ENCODE results near the gene MEGF6.

Gene MEGF6

GRCh38 chr1:3581296-3582036, 29.8 kb downstream of the MEGF6 start:
- Histone ChIP-seq H3K36me3 (ENCODE audit: low read depth) (no peaks in the 10 kb centered on the region), H3K27me3 (ENCODE audit: insufficient read depth, poor library complexity, severe bottlenecking) (no peaks in the 10 kb centered on the region), H3K4me3 (ENCODE audit: severe bottlenecking) (no peak overlapping the region), H3K9me3 (ENCODE audit: severe bottlenecking) (no peaks in the 10 kb centered on the region), H3K4me1 (ENCODE audit: insufficient read depth, poor library complexity, severe bottlenecking) (no peaks in the 10 kb centered on the region), H3K27ac (ENCODE audit: poor library complexity, severe bottlenecking) (no peak overlapping the region)
- DNase-seq (ENCODE audit: low spot score) (no peak), ATAC-seq (ENCODE audit: low read depth) (no peak)
- no peak for TF ChIP-seq CTCF (IDR thresholded peaks at IDR 0.05; ENCODE audit: poor library complexity, severe bottlenecking)

DNA sequence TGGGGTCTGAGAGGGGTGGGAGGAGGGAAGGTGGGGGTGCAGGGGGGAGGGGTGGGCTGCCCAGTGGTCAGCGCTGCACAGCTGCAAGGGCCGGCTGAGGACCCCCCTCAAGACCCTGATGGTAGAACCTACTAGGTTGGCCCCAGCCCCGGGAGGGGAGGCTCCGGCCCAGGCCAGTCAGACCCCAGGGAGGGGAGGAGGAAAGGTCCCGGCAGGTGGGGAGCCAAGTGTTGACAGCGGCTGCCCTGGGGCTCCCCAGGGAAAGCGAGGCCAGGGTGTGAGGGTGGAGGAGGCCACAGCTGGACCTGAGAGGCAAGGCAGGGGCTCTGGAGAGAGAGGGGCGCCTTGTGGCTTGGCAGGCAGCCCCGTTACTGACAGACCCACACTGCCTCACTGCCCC, 31.1 kb downstream of the MEGF6 start:
- H3K36me3 ChIP-seq (ENCODE audit: low read depth) = no peaks in the 10 kb centered on the region
- no peaks in the 10 kb centered on the region for H3K27me3 ChIP-seq (ENCODE audit: insufficient read depth, poor library complexity, severe bottlenecking)
- H3K4me1 ChIP-seq (ENCODE audit: insufficient read depth, poor library complexity, severe bottlenecking) = no peaks in the 10 kb centered on the region
- DNase-seq (ENCODE audit: low spot score) = no peak
- H3K9me3 ChIP-seq (ENCODE audit: severe bottlenecking) = no peaks in the 10 kb centered on the region
- no peak for TF ChIP-seq CTCF (IDR thresholded peaks at IDR 0.05; ENCODE audit: poor library complexity, severe bottlenecking)
- H3K4me3 ChIP-seq (ENCODE audit: severe bottlenecking) = no peak overlapping the region
- no peak overlapping the region for H3K27ac ChIP-seq (ENCODE audit: poor library complexity, severe bottlenecking)
- no peak for ATAC-seq (ENCODE audit: low read depth)

DNA sequence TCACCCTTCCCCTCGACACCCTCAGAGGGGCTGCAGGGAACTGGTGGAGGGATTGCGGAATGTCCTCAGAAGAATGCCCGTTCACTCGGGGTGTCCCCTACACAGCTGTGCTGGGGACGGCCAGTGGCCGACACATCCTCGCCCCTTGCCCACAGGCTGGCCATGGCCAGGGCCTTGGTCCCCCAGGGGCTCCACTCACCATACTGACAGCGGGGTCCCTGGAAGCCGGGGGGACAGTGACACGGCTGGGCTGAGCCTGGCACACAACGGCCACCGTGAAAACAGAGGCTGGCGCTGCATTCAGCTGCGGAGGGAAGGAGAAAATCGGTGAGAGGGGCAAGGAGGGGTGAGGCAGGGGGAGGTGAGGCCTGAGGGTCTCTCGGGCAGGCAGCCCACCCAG, 31.7 kb downstream of the MEGF6 start:
- Histone ChIP-seq H3K4me1 (ENCODE audit: insufficient read depth, poor library complexity, severe bottlenecking) (no peaks in the 10 kb centered on the region), H3K9me3 (ENCODE audit: severe bottlenecking) (no peaks in the 10 kb centered on the region), H3K4me3 (ENCODE audit: severe bottlenecking) (no peak overlapping the region), H3K27ac (ENCODE audit: poor library complexity, severe bottlenecking) (no peak overlapping the region), H3K36me3 (ENCODE audit: low read depth) (no peaks in the 10 kb centered on the region), H3K27me3 (ENCODE audit: insufficient read depth, poor library complexity, severe bottlenecking) (no peaks in the 10 kb centered on the region)
- TF ChIP-seq CTCF (IDR thresholded peaks at IDR 0.05; ENCODE audit: poor library complexity, severe bottlenecking) = no peak
- DNase-seq (ENCODE audit: low spot score) = no peak
- ATAC-seq (ENCODE audit: low read depth) = no peak

GRCh38 chr1:3578906-3579305, 32.4 kb downstream of the MEGF6 start:
- H3K27me3 ChIP-seq (ENCODE audit: insufficient read depth, poor library complexity, severe bottlenecking) = no peaks in the 10 kb centered on the region
- ATAC-seq (ENCODE audit: low read depth) = no peak
- H3K9me3 ChIP-seq (ENCODE audit: severe bottlenecking) = no peaks in the 10 kb centered on the region
- no peaks in the 10 kb centered on the region for H3K36me3 ChIP-seq (ENCODE audit: low read depth)
- H3K4me3 ChIP-seq (ENCODE audit: severe bottlenecking) = no peak overlapping the region
- TF ChIP-seq CTCF (IDR thresholded peaks at IDR 0.05; ENCODE audit: poor library complexity, severe bottlenecking) = no peak
- no peak for DNase-seq (ENCODE audit: low spot score)
- H3K4me1 ChIP-seq (ENCODE audit: insufficient read depth, poor library complexity, severe bottlenecking) = no peaks in the 10 kb centered on the region
- no peak overlapping the region for H3K27ac ChIP-seq (ENCODE audit: poor library complexity, severe bottlenecking)

GRCh38 chr1:3578433-3578805, 32.9 kb downstream of the MEGF6 start:
- TF ChIP-seq CTCF (IDR thresholded peaks at IDR 0.05; ENCODE audit: poor library complexity, severe bottlenecking) = no peak
- no peak overlapping the region for H3K27ac ChIP-seq (ENCODE audit: poor library complexity, severe bottlenecking)
- H3K4me3 ChIP-seq (ENCODE audit: severe bottlenecking) = no peak overlapping the region
- H3K27me3 ChIP-seq (ENCODE audit: insufficient read depth, poor library complexity, severe bottlenecking) = no peaks in the 10 kb centered on the region
- no peaks in the 10 kb centered on the region for H3K4me1 ChIP-seq (ENCODE audit: insufficient read depth, poor library complexity, severe bottlenecking)
- DNase-seq (ENCODE audit: low spot score) = no peak
- H3K36me3 ChIP-seq (ENCODE audit: low read depth) = no peaks in the 10 kb centered on the region
- ATAC-seq (ENCODE audit: low read depth) = no peak
- no peaks in the 10 kb centered on the region for H3K9me3 ChIP-seq (ENCODE audit: severe bottlenecking)
